Activated CD4-positive, alpha-beta T cell treated with anti-CD3 and anti-CD28 coated beads, Interleukin-2, amount 10 ng/mL, durations not matched to agents 7 days and 5 days (primary cell): ENCODE results near the gene RNF25. TPM values are rescaled to one million over a fixed set of nuclear protein-coding genes. Genes with fewer than 3 reads are reported as not detected.
A peak's percentile ranks its signal among the peaks of the same experiment; 100 is the strongest.

Experiments
- CTCF ChIA-PET: fragments of 350-600 bp; sonication (Branson Sonifier 250); formaldehyde crosslinking; loops from one replicate; lab custom pipeline; 2021; ENCODE audit warnings: antibody characterized with exemption; lab: Charles Lee
- POLR2A ChIA-PET: fragments of 350-600 bp; sonication (Branson Sonifier 250); formaldehyde crosslinking; loops from one replicate; lab custom pipeline; 2021; ENCODE audit warnings: antibody characterized with exemption; lab: Charles Lee
- DNase-seq: peaks from one replicate; pipeline ENCODE4 v3.0.0-alpha.2; 2020
- H3K27ac Mint-ChIP-seq: one replicate; pipeline ENCODE4 v1.8.0; 2021; ENCODE audit warnings: mild to moderate bottlenecking, moderate library complexity, mixed read lengths
- H3K27me3 Mint-ChIP-seq: one replicate; pipeline ENCODE4 v1.8.0; 2021; ENCODE audit warnings: mixed read lengths
- H3K36me3 Mint-ChIP-seq: one replicate; pipeline ENCODE4 v1.8.0; 2021; ENCODE audit warnings: low read depth, mixed read lengths
- H3K4me1 Mint-ChIP-seq: one replicate; pipeline ENCODE4 v1.8.0; 2021; ENCODE audit warnings: mixed read lengths
- H3K4me3 Mint-ChIP-seq: one replicate; pipeline ENCODE4 v1.8.0; 2021; ENCODE audit warnings: mild to moderate bottlenecking, moderate library complexity, mixed read lengths
- H3K9me3 Mint-ChIP-seq: one replicate; pipeline ENCODE4 v1.8.0; 2021; ENCODE audit warnings: mixed read lengths
- total RNA-seq, 2 experiments: library from RNA; stranded (reverse); gene quantifications; one replicate each; pipeline ENCODE4 v1.2.3, GENCODE V29; 2021

RNF25 gene
- total RNA-seq, 2 experiments from 2014 or later: 20.6 to 29.8 TPM

- DNase-seq: no peak
- Mint-ChIP-seq H3K36me3 (peaks cover 34% of the 10 kb centered on the region), H3K4me3 (no peak overlapping the region), H3K27me3 (no peaks in the 10 kb centered on the region), H3K9me3 (no peaks in the 10 kb centered on the region), H3K4me1 (peaks cover 14% of the 10 kb centered on the region), H3K27ac (no peak overlapping the region)
- ChIA-PET CTCF (interaction anchor here (1.7 kb wide), 1 partner anchor 183 kb away, joined by 5 read pairs; no protein-coding TSS in a partner anchor), POLR2A (no interaction called here)
Measured at GRCh38 chr2:218664653-218665052, 7.1 kb downstream of the RNF25 start.

- H3K4me3 Mint-ChIP-seq: no peak overlapping the region
- CTCF ChIA-PET: interaction anchor here (1.7 kb wide), 2 partner anchors 46 to 183 kb away, joined by 4 to 5 read pairs; partner anchors contain the start of gene TTLL4
- H3K4me1 Mint-ChIP-seq: peaks cover 15% of the 10 kb centered on the region
- no peak overlapping the region for H3K27ac Mint-ChIP-seq
- POLR2A ChIA-PET: no interaction called here
- H3K27me3 Mint-ChIP-seq: no peaks in the 10 kb centered on the region
- H3K9me3 Mint-ChIP-seq: no peaks in the 10 kb centered on the region
- H3K36me3 Mint-ChIP-seq: peaks cover 37% of the 10 kb centered on the region
- no peak for DNase-seq
Measured at GRCh38 chr2:218663901-218664300, 7.9 kb downstream of the RNF25 start.

- Mint-ChIP-seq H3K9me3 (no peaks in the 10 kb centered on the region), H3K36me3 (peaks cover 39% of the 10 kb centered on the region), H3K4me3 (no peak overlapping the region), H3K27ac (no peak overlapping the region), H3K27me3 (no peaks in the 10 kb centered on the region), H3K4me1 (peaks cover 25% of the 10 kb centered on the region)
- DNase-seq: no peak
- ChIA-PET CTCF (interaction anchor here (1.7 kb wide), 2 partner anchors 48 to 184 kb away, joined by 4 to 5 read pairs; partner anchors contain the start of gene TTLL4), POLR2A (no interaction called here)
Measured at GRCh38 chr2:218662827-218663226, 9.0 kb downstream of the RNF25 start.

- DNase-seq: no peak
- H3K27ac Mint-ChIP-seq: no peak overlapping the region
- no peaks in the 10 kb centered on the region for H3K27me3 Mint-ChIP-seq
- POLR2A ChIA-PET: no interaction called here
- peaks cover 39% of the 10 kb centered on the region for H3K36me3 Mint-ChIP-seq
- CTCF ChIA-PET: interaction anchor here (1.7 to 6.6 kb wide), 2 partner anchors 8 to 48 kb away, joined by 4 to 45 read pairs; partner anchors contain the start of genes RNF25, STK36 and TTLL4
- H3K4me1 Mint-ChIP-seq: peaks cover 28% of the 10 kb centered on the region
- no peaks in the 10 kb centered on the region for H3K9me3 Mint-ChIP-seq
- H3K4me3 Mint-ChIP-seq: no peak overlapping the region
Measured at GRCh38 chr2:218662377-218662776, 9.4 kb downstream of the RNF25 start.

- ChIA-PET CTCF (interaction anchor here (0.7 to 6.6 kb wide), 11 partner anchors 10 to 388 kb away, joined by 3 to 45 read pairs (median 4); partner anchors contain the start of genes RNF25 and STK36), POLR2A (interaction anchor here (0.5 to 1.5 kb wide), 4 partner anchors 10 to 449 kb away, joined by 3 to 5 read pairs (median 4); no protein-coding TSS in a partner anchor)
- no peaks in the 10 kb centered on the region for H3K9me3 Mint-ChIP-seq
- peaks cover 42% of the 10 kb centered on the region for H3K36me3 Mint-ChIP-seq
- H3K27me3 Mint-ChIP-seq: no peaks in the 10 kb centered on the region
- H3K4me3 Mint-ChIP-seq: peak overlapping the region; percentile 95
- H3K4me1 Mint-ChIP-seq: peaks cover 36% of the 10 kb centered on the region
- H3K27ac Mint-ChIP-seq: peak overlapping the region; percentile 91
- DNase-seq: no peak
Measured at GRCh38 chr2:218659988-218660358, 11.8 kb downstream of the RNF25 start.

- CTCF ChIA-PET: interaction anchor here (0.7 to 6.6 kb wide), 14 partner anchors 10 to 387 kb away, joined by 3 to 45 read pairs (median 4); partner anchors contain the start of genes RNF25 and STK36
- H3K9me3 Mint-ChIP-seq: no peaks in the 10 kb centered on the region
- H3K36me3 Mint-ChIP-seq: peaks cover 38% of the 10 kb centered on the region
- H3K4me3 Mint-ChIP-seq: peak within 1 kb of the TSS; percentile 95
- no peaks in the 10 kb centered on the region for H3K27me3 Mint-ChIP-seq
- POLR2A ChIA-PET: interaction anchor here (0.5 to 1.5 kb wide), 4 partner anchors 9 to 449 kb away, joined by 3 to 5 read pairs (median 4); no protein-coding TSS in a partner anchor
- H3K27ac Mint-ChIP-seq: peak within 1 kb of the TSS; percentile 91
- DNase-seq: peak; percentile 95
- H3K4me1 Mint-ChIP-seq: peaks cover 36% of the 10 kb centered on the region
Measured at GRCh38 chr2:218659258-218659987, 12.4 kb downstream of the RNF25 start, which contains the start of the genes BCS1L and ZNF142. Gene BCS1L (plus strand): TSS chr2:218659683. CDS start chr2:218660988, 1,305 bp downstream. Gene ZNF142 (minus strand): TSS chr2:218659623. CDS start chr2:218656429, 3,194 bp downstream.

- DNase-seq: peak; percentile 46
- H3K4me3 Mint-ChIP-seq: peak overlapping the region; percentile 95
- H3K9me3 Mint-ChIP-seq: no peaks in the 10 kb centered on the region
- CTCF ChIA-PET: interaction anchor here (1.3 to 6.6 kb wide), 11 partner anchors 10 to 239 kb away, joined by 3 to 45 read pairs (median 5); partner anchors contain the start of genes RNF25 and STK36
- H3K36me3 Mint-ChIP-seq: peaks cover 35% of the 10 kb centered on the region
- H3K4me1 Mint-ChIP-seq: peaks cover 37% of the 10 kb centered on the region
- H3K27ac Mint-ChIP-seq: peak overlapping the region; percentile 91
- no peaks in the 10 kb centered on the region for H3K27me3 Mint-ChIP-seq
- POLR2A ChIA-PET: interaction anchor here (1.1 to 1.5 kb wide), 2 partner anchors 8 to 13 kb away, joined by 3 to 4 read pairs; no protein-coding TSS in a partner anchor
Measured at GRCh38 chr2:218658671-218659257, 13.0 kb downstream of the RNF25 start.

- Mint-ChIP-seq H3K36me3 (peaks cover 31% of the 10 kb centered on the region), H3K9me3 (no peaks in the 10 kb centered on the region), H3K4me1 (peaks cover 33% of the 10 kb centered on the region), H3K4me3 (no peak overlapping the region), H3K27ac (no peak overlapping the region), H3K27me3 (no peaks in the 10 kb centered on the region)
- no peak for DNase-seq
- CTCF ChIA-PET: interaction anchor here (1.5 to 6.6 kb wide), 3 partner anchors 10 to 55 kb away, joined by 3 to 45 read pairs (median 5); partner anchors contain the start of genes RNF25, STK36 and TTLL4
- POLR2A ChIA-PET: no interaction called here
Measured at GRCh38 chr2:218655751-218656150, 16.1 kb downstream of the RNF25 start.

- DNase-seq: no peak
- no peaks in the 10 kb centered on the region for H3K27me3 Mint-ChIP-seq
- peaks cover 6% of the 10 kb centered on the region for H3K4me1 Mint-ChIP-seq
- H3K27ac Mint-ChIP-seq: peak overlapping the region; percentile 39
- ChIA-PET CTCF (interaction anchor here (0.9 to 3.0 kb wide), 5 partner anchors 10 to 481 kb away, joined by 3 to 18 read pairs (median 3); partner anchors contain the start of genes BCS1L and ZNF142), POLR2A (interaction anchor here (0.6 kb wide), 1 partner anchor 147 kb away, joined by 3 read pairs; no protein-coding TSS in a partner anchor)
- peaks cover 46% of the 10 kb centered on the region for H3K36me3 Mint-ChIP-seq
- H3K9me3 Mint-ChIP-seq: no peaks in the 10 kb centered on the region
- no peak overlapping the region for H3K4me3 Mint-ChIP-seq
Measured at GRCh38 chr2:218648787-218649100, 23.1 kb downstream of the RNF25 start.

GRCh38 chr2:218648088-218648786, 23.6 kb downstream of the RNF25 start:
- peak; percentile 67 for DNase-seq
- Mint-ChIP-seq H3K27ac (peak overlapping the region; percentile 39), H3K36me3 (peaks cover 46% of the 10 kb centered on the region), H3K27me3 (no peaks in the 10 kb centered on the region), H3K4me3 (no peak overlapping the region), H3K4me1 (peaks cover 6% of the 10 kb centered on the region), H3K9me3 (no peaks in the 10 kb centered on the region)
- POLR2A ChIA-PET: interaction anchor here (0.6 kb wide), 1 partner anchor 147 kb away, joined by 3 read pairs; no protein-coding TSS in a partner anchor
- CTCF ChIA-PET: interaction anchor here (0.7 to 3.0 kb wide), 7 partner anchors 11 to 480 kb away, joined by 3 to 18 read pairs (median 3); partner anchors contain the start of genes BCS1L and ZNF142

GRCh38 chr2:218645126-218645525, 26.7 kb downstream of the RNF25 start:
- POLR2A ChIA-PET: no interaction called here
- CTCF ChIA-PET: interaction anchor here (1.1 to 1.7 kb wide), 4 partner anchors 11 to 63 kb away, joined by 3 to 4 read pairs (median 4); no protein-coding TSS in a partner anchor
- DNase-seq: no peak
- no peak overlapping the region for H3K27ac Mint-ChIP-seq
- H3K4me3 Mint-ChIP-seq: no peak overlapping the region
- H3K4me1 Mint-ChIP-seq: peaks cover 6% of the 10 kb centered on the region
- H3K36me3 Mint-ChIP-seq: peaks cover 48% of the 10 kb centered on the region
- no peaks in the 10 kb centered on the region for H3K9me3 Mint-ChIP-seq
- H3K27me3 Mint-ChIP-seq: no peaks in the 10 kb centered on the region
